Renal pelvis (tissue), 4 donors: ENCODE data around the gene CHKA. TPM values are rescaled to one million over a fixed set of nuclear protein-coding genes. Genes with fewer than 3 reads are reported as not detected.

Source experiments
- DNase-seq: peaks from one replicate; pipeline ENCODE4 v3.0.0-alpha.2; 2013
- polyA plus RNA-seq, 3 donors: library from polyadenylated mRNA; unstranded; fragments of 120-200 nt; gene quantifications; one replicate each; pipeline ENCODE4 v1.2.1, GENCODE V29; 2013; ENCODE audit not compliant: insufficient read length in 3 of 3

The CHKA gene
- polyA plus RNA-seq, 3 donors, result 30.0 to 55.7 (median 49.8) TPM

DNA sequence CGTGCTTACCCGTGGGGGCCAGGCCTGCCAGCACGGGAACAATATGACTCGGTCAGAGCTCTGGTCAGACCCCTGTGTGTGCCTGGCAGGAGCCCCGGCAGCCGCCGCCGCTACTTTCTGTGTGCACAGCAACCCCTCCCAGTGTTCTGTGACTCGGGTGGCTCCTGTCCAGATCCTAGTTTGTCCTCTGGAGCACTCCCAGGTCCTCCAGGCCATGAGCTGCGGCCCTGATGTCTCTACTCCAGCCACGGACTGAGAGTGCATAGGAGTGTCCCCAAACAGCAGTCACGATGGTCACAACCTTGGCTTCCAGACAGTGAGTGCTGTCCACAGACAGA, 87.5 kb downstream of the CHKA start:
- no peak for DNase-seq

DNA sequence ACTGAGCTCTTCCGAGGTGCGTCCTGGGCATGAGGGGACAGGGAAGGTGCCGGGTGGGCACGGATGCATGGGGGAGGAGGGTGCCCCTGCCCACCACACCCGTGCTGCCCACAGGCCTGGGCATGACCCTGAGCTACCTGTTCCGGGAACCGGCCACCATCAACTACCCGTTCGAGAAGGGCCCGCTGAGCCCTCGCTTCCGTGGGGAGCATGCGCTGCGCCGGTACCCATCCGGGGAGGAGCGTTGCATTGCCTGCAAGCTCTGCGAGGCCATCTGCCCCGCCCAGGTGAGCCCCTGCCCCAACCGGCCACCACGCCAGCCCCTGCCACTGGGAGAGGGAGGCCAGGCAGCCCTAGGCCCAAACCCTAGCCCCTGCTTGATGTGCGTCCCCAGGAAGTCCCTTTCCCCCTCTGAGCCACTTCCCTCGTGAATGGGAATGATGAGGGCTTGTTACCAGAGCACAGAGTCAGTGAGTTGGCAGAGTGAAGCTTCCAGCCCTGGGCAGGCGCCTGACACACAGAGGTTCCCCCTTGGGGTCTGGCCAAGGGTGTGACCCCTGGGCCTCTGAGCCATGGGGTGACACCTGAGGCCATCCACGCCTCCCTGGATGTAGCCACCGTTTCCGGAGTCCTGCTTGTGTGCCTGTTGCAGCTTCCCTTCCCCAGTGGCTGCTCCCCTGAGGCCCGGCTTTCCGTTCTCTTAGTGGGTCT, 88.0 kb downstream of the CHKA start:
- DNase-seq, result no peak

DNA sequence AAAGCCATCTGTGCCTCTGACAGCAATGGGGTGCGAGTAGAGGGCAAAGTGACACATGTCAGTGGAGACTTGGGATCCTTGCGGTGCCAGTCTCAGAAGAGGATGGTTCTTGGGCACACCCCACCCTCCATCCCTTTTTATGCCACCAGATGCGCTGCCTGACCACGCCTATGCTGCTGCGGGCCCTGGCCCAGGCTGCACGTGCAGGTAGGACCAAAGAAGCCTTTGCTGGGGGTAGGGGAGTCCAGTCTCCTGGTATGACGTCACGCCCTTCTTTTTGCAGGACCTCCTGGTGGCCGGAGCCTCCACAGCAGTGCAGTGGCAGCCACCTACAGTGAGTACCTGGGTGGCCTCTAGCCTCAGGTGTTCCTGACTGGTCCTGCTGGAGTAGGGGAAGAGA, 89.2 kb downstream of the CHKA start:
- no peak for DNase-seq

DNA sequence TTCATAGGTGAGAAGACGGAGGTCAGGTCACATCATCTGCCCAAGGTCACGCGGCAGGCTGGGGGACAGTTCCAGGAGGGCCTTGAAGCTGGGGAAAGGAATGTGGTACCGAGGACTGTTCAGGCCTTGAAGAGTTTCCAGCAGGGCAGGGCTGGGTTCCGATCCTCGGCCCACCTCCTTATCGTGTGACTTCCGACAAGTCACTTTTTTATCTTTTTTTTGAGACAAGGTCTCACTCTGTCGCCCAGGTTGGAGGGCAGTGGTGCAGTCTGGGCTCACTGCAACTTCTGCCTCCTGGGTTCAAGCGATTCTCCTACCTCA, 90.1 kb downstream of the CHKA start:
- no peak for DNase-seq

DNA sequence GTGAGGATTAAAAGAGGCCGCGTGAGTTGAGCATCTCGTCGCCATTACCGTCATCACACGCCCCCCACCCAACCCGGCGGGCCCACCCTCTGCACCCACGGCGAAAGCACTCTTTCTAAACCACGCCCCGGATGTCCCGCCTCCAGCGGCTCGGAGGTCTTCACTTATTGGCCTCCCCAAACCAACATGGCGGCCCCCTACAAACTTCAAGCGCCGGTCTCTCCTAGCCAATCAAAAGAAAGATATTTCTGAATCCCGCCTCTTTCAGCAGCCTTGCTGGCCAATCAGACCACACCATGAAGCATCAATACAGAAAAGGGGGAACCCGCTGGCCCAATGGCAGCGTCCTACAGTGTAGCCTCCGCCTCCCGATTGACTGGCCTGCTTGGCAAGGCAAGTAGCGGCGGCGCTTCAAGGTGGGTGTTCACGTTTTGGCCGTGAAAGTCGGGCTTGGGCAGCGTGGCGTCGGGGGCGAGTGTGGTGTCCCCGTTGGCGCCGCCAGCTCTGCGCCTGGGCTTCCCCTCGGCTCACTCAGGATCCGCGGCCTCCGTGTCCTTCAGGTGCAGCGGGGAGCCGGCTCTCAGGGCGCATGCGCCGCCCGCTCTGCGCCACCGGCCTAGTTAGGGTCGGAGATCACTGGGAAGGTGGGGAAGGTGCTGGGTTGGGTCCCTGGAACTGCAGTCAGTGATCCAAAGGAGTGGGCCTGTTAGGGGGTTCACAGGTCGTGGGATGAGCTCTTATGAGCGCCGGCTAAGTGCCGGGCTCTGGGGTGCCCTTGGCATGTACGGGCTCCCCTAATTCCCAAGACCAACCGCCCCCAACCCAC, 90.7 kb downstream of the CHKA start, which contains the start of gene NDUFS8:
NDUFS8 (plus strand) TSS at position 364 of the 826 bp plus-strand sequence. CDS start 1,471 bp downstream, outside the sequence.
- peak; percentile 100 for DNase-seq

DNA sequence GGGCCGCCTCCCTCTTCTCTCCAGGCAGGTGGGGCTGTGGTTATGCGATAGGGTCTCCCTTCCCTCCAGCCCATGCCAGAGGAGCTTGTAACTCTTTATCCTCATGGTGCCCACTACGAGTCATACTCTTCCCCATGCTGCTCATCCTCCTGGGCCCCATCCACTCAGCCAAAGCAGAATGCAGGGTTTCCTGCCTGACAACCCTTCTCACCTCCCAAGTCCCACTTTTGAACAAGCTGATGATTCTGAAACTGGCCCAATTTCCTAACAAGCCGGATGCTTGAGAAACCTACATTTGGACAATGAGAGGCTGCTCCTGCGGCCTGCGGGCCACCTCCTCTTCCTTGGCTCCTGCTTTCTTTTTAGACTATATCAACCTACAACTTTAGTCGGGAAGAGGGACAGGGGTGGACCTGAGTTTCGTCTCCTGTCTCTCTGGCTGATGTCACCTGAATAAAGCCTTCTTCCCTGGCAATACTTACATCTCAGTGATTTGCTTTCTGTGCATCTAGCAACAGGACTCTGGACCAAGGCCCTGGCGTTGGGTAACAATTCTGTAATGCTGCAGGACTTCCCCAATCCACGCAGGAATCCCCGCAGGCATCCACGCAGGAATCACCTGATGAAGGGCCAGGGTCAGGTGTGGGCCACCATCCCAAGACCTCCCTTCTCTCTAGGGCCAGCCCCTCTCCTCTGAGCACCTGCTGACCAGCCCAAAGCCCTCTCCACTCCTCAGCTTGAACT, 92.2 kb downstream of the CHKA start:
- DNase-seq, result no peak

DNA sequence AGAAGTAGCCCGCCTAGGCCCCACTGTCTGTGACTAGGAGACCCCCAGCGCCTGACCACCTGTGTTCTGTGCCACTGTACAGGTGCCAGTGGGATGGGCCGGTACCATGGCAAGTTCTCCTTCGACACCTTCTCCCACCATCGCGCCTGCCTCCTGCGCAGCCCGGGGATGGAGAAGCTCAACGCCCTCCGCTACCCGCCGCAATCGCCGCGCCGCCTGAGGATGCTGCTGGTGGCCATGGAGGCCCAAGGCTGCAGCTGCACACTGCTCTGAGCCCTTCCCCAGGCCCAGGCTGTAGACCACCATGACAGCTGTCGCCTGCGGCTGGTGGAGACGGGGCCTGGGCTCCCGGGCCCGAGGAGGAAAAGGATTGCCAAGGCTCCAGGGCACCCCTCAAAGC, 93.5 kb downstream of the CHKA start:
- DNase-seq, result no peak

DNA sequence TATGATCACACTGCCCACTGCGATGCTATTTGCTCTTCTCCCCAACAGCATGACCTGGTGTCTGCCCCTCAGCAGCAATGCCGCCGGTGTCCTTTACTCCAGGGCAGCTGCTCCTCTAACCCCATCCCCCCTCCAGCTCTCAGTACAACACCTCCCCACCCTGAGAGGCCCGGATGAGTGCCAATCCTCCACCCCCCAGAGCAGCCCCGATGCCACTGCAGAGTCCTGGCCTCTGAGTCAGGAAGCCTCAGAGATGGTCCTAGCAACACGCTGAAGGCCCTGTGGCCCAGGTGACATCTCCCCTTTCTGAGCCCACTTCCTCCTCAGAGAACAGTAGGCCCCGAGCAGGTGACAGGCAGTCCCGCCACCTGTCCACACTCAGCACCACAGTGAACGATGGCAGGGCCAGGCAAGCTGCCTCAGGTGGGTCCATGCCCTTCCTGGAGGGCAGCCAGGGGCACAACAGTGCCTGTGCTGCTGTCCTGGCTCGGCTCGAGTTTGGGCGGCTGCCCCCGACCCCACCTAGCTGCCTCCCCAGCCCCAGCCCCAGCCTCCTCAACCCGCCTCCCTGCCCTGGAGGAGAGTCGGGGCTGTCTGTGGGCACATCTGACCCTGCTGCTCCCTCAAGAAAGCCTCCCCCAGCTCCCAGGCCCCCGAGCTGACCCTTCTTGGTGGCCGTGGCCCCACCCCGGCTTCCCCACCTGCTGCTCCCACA, 94.6 kb downstream of the CHKA start:
- no peak for DNase-seq

DNA sequence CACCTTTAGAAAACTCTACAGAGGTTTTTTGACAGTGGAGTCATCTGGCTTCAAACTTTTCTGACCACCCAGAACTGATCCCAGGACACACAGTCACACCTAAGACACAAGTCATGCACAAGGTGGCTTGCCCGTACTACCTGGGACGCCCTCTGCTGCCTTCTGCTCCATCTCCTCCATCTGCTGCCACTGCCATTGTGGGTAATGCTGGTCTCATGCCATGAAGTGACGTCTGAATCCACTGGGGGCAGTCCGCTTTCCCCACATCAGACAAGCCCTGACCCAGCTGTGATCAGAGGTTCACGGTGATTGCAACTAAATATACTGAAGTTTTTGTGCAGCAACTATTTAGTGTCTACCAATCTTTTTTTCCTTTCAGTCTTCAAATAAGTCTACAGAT, 96.1 kb downstream of the CHKA start:
- DNase-seq, result no peak

DNA sequence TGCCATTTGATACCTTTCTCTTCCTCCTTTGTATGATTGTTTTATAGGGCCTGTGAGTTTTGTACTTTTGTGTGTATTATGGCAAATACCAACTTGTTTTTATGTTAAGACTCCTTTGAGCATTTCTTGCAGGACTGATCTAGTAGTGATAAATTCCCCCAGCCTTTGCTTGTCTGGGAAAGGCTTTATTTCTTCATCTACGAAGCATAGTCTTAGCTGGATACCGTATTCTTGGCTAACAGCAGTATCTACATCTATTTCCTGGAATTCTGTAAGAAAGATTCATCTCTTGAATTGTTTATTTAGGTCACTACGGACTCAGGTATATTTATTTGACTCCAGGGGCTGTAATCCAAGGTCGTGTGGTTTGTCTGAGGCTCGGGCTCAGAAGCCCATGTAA, 96.7 kb downstream of the CHKA start:
- no peak for DNase-seq

DNA sequence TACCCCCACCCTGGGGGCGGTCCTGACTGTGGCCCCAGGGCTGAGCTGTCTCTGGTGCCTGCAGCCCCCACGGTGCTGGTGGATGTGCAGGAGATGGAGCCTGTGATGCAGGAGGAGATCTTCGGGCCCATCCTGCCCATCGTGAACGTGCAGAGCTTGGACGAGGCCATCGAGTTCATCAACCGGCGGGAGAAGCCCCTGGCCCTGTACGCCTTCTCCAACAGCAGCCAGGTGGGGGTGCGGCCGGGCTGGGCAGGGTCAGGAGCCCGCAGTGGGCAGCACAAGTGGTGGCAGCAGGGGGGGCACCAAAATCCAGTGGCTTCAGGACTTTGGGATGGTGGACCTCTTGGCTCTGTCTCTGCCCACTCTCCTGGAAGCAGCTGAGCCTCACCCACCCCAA, 98.7 kb downstream of the CHKA start:
- no peak for DNase-seq

DNA sequence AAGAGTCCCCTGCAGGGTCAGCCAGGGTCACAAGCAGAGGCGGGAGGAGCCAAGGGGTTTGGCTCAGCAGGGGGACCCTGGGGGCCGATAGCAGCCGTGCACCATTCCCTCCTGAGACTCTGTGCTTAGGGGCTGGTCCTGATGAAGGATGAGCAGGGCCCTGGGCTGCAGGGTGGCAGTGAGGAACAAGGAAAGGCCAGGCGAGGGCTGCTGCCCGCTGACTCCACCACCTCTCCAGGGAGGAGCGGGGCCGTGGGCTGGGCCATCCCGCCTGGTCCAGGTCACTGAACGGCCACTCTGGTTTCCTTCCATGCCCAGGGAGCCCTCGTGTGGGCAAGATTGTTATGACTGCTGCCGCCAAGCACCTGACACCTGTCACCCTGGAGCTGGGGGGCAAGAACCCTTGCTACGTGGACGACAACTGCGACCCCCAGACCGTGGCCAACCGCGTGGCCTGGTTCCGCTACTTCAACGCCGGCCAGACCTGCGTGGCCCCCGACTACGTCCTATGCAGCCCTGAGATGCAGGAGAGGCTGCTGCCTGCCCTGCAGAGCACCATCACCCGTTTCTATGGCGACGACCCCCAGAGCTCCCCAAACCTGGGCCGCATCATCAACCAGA, 99.9 kb downstream of the CHKA start:
- DNase-seq, result no peak

DNA sequence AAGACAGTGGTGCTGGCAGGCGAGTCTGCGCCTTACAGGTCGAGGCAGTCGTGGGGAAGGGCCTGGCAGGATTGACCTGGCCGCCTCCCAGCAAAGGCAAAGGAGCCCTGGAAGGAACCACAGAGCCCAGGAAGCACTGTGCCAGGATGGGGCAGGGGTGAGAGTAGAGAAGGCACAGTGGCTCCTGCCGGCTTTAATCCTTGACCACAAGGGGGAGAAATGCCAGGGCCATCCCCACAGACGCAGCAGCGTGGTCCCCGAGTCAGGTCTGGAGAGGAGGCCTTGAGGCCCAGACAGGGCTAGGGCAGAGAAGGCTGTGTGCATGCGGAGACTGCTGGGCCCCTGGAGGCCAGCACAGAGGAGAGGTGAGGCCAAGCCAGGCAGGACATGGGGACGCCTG, 100.6 kb downstream of the CHKA start:
- no peak for DNase-seq

DNA sequence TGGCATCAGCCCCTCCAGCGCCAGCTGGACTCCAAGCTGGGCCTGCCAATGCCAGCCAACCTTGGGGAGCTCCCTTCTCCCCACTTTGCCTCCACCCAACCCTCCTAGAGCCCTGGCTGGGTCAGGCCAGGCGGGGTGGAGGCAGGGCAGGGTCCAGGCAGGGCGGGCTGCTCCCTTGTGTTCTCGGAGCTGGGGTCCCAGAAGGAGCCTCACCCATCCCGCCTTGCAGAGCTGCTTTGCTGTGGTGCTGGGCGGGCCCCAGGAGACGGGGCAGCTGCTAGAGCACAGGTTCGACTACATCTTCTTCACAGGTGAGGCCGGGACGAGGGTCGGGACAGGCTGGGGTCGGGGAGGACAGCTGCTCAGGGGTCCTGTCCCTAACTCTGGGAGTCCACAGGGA, 101.7 kb downstream of the CHKA start:
- DNase-seq, result no peak

DNA sequence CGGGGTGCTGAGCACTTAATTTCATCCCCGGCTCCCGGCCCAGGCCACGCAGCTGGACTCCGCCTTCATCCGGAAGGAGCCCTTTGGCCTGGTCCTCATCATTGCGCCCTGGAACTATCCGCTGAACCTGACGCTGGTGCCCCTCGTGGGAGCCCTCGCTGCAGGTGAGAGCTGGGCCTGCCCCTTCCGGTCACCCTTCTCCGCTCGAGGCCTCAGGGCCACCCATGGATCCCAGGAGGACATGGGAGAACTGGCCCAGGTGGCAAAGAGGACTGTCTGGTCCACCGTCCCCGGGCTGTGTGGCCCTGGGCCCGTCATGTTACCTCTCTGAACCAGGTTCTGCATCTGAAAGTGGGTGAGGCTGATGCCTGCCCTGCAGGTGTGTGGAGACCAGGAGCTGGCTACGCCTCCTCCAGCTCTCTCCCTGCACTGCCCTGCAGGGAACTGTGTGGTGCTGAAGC, 102.4 kb downstream of the CHKA start:
- no peak for DNase-seq

DNA sequence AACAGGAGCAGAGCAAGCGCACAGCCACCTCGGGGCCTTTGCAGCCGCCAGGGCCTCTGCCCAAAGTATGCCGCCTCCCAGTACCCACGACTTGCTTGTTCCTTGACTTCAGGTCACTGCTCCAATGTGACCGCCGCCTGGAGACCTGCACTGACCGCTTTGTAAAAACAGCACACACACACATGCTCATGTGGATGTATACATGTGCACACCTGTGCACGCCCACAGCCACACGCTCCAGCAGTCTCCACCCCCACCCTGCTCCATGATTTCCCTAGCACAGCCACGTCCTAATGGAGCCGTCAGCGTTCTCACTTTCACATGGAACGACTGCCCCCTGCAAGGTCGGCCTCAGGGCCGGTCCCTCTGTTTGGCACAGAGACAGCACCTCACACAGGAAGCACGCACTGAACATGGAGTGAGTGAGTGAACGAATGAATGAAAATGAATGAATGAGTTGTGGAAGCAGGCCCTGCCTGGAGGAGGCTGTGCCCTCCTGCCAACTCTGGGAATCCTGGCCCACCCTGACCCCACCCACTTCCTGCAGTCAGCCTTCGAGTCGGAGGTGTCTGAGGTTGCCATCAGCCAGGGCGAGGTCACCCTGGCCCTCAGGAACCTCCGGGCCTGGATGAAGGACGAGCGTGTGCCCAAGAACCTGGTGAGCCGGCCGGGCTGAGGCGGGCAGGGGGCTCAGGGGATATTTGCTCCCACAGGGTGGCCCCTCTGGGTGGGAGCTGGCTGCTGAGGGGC, 103.0 kb downstream of the CHKA start:
- DNase-seq, result no peak

DNA sequence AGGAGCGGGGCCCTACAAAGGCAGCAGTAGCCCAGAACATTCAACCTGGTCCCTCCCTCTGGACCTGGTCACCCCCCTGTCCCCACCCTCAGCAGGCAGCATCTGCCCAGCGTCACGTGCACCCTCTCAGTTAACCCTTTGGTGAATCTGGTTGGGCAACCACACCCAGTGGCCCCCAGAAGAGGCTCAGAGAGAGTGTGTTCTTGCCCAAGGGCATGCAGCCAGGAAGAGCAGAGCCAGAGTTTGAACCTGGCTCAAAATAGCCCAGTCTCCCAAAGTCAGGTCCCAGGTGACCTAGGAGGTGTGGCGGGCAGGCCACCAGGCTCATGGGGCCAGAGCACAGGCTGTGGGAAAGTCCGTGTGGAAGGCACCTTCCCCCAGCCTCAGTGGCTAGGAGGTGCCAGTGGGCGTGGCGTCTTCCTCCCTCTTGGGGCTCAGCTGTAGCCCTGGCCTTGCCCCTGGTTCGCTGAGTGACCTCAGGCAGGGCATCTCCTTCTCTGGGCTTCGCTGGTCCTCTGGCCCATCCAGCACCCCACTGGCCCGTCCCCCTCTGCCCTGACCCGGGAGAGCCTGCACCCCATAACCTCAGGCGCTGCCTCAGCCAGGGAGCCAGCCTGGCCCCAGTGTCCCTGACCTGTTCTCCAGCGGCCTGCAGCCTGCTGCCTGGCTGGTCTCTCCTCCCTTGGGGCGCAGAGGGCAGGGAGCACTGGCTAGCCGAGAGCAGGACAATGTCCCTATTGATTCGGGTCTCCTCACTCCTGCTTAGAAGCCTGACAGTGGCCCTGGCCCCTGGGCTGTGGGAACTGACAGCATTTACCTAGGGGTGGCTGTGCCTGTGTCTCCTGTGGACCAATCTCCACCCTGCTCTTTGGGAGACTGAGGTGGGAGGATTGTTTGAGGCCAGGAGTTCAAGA, 104.0 kb downstream of the CHKA start:
- no peak for DNase-seq

DNA sequence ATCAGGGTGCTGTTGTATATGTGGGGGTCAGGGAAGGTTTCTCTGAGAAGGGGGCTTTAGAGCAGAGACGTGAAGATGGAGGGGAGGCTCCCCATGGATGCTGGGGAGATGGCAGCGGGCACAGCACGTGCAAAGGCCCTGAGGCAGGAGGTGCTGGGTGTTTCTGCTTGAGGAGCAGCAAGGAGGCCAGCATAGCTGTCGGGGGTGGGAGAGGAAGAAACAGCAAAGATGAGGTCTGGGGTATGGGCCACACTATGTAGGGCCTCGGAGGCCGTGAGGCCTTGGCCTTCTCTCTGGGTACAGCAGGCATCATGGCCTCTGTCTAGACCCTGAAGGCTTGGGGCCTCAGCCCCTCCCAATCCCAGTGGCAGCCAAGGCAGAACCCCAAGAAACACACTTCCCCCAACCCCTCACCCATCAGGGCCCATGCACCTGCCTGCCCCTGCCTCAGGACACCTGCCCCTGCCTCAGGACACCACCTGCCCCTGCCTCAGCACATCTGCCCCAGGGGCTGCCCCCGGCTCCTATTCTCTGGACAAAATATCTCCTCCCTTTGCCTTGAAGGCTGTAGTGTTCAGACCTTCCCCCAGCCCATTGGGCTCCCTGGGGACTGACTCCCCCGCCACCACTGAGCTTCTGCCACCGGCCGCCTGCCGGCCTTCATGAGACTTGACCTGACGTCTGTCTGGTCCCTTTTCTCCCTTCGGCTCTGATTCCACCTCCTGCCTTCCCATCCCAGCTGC, 104.9 kb downstream of the CHKA start:
- DNase-seq, result no peak

DNA sequence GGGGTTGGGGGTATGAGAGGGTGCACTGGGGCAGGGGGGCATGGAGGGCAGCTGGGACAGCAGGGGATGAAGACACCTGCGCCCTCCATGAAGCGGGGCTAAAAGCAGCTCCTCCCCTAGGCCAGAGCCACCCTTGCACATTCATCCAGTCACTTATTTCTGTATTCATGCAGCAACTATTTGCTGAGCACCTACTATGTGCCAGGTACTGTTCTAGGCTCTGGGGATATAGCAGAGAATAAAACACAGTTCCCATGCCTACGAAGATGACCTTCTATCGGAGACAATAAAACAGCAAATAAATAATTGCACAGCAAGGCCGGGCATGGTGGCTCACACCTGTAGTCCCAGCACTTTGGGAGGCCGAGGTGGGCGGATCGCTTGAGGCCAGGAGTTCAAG, 105.7 kb downstream of the CHKA start:
- DNase-seq, result no peak
